Breast epithelium (tissue), 4 donors: ENCODE data around the gene NOB1. TPM values are rescaled to one million over a fixed set of nuclear protein-coding genes. Genes with fewer than 3 reads are reported as not detected.
A peak's percentile ranks its signal among the peaks of the same experiment; 100 is the strongest.
"Not testable (repeated sequence)": the region's sequence is repeated elsewhere in the genome, so short reads cannot be mapped to it uniquely, and the experiment has no call there.

ENCODE experiments used
- DNase-seq, 2 donors: peaks; one replicate each; pipeline ENCODE4 v3.0.0-alpha.2; 2019; ENCODE audit warnings: low spot score in 2 of 2
- H3K27ac ChIP-seq, 2 donors: fragments of 200-600 bp; sonication (generic) in 1 of 2; one replicate each; pipeline ENCODE4 v1.5.1; 2016 to 2019; ENCODE audit warnings: mild to moderate bottlenecking in 1 of 2
- H3K27me3 ChIP-seq, 2 donors: fragments of 200-600 bp; sonication (generic) in 1 of 2; one replicate each; pipeline versions ENCODE4 v1.5.1 to v1.6.0; 2017 to 2019; ENCODE audit warnings: control low read depth in 1 of 2, mild to moderate bottlenecking in 1 of 2
- H3K36me3 ChIP-seq: fragments of 200-600 bp; one replicate; pipeline ENCODE4 v1.5.1; 2019
- H3K4me1 ChIP-seq, 2 donors: fragments of 200-600 bp; sonication (generic); one replicate each; pipeline ENCODE4 v1.5.1; 2016 to 2019; ENCODE audit warnings: control low read depth in 1 of 2
- H3K4me3 ChIP-seq, 3 donors: fragments of 200-600 bp; sonication (generic); 1 replicate in 2 of 3; 2 replicates in 1 of 3; pipeline ENCODE4 v1.5.1; 2016 to 2019; ENCODE audit warnings: mild to moderate bottlenecking in 3 of 3, moderate library complexity in 2 of 3
- H3K9me3 ChIP-seq, 2 donors: fragments of 200-600 bp; sonication (generic) in 1 of 2; one replicate each; pipeline ENCODE4 v1.5.1; 2016 to 2019; ENCODE audit warnings: control low read depth in 1 of 2
- CTCF ChIP-seq, 3 donors: fragments of 450-650 bp; IDR thresholded peaks; one replicate each; pipeline ENCODE4 v1.5.1; 2016 to 2017; ENCODE audit warnings: antibody characterized with exemption in 3 of 3, mild to moderate bottlenecking in 3 of 3, moderate library complexity in 3 of 3
- POLR2A ChIP-seq: fragments of 450-650 bp; IDR thresholded peaks from one replicate; pipeline ENCODE4 v1.6.1; 2016; ENCODE audit warnings: antibody characterized with exemption, mild to moderate bottlenecking, moderate library complexity
- POLR2AphosphoS5 ChIP-seq, 3 donors: sonication (generic); formaldehyde crosslinking; IDR thresholded peaks; one replicate each; pipeline ENCODE4 v1.6.1; 2017; ENCODE audit warnings: antibody characterized with exemption in 3 of 3
- intact Hi-C: fragments of 100-400 bp; cut with DNase I; formaldehyde crosslinking; loops from one replicate; pipeline ENCODE4 v1.15.1; 2023; ENCODE audit warnings: low total_unique reads
- total RNA-seq, 3 donors: library from RNA; depleted of rRNA; stranded (reverse); fragments of >200 nt; gene quantifications; one replicate each; pipeline ENCODE4 v1.1.0, GENCODE V29; 2016

The NOB1 gene
- total RNA-seq, 3 donors from 2014 or later: 41.6 to 45.8 (median 41.8) TPM

GRCh38 chr16:69762814-69763598 is 8.3 kb upstream of the NOB1 start:
- TF ChIP-seq CTCF (IDR thresholded peaks at IDR 0.05) (no peak), POLR2AphosphoS5 (IDR thresholded peaks at IDR 0.05) (no peak), POLR2A (no peak)

GRCh38 chr16:69761983-69762813 is 7.5 kb upstream of the NOB1 start, which contains the start of gene WWP2:
WWP2 (plus strand) TSS chr16:69762332; CDS start chr16:69787011, 24,679 bp downstream.
- H3K36me3 ChIP-seq: no peaks in the 10 kb centered on the region
- peaks cover 0 to 5% of the 10 kb centered on the region in 2 donors for H3K4me1 ChIP-seq
- peak; percentile 72 to 77 for DNase-seq
- no peaks in the 10 kb centered on the region for H3K9me3 ChIP-seq
- no peaks in the 10 kb centered on the region for H3K27me3 ChIP-seq
- peak within 1 kb of the TSS; percentile 93 to 97 for H3K27ac ChIP-seq
- intact Hi-C loops: no loop called here
- peak within 1 kb of the TSS; percentile 89 to 95 (median 91) for H3K4me3 ChIP-seq
- TF ChIP-seq POLR2AphosphoS5 (IDR thresholded peaks at IDR 0.05) (peak; percentile 51 to 81 (median 60)), POLR2A (peak; percentile 53), CTCF (IDR thresholded peaks at IDR 0.05) (peak in 1 of 3 donors; percentile 23)

More at GRCh38 chr16:69762814-69763598, 8.3 kb upstream of the NOB1 start:
- DNase-seq: no peak
- peak overlapping the region; percentile 93 to 97 for H3K27ac ChIP-seq
- H3K36me3 ChIP-seq: no peaks in the 10 kb centered on the region
- peaks cover 0 to 5% of the 10 kb centered on the region in 2 donors for H3K4me1 ChIP-seq
- H3K4me3 ChIP-seq: peak overlapping the region; percentile 89 to 95 (median 91)
- H3K9me3 ChIP-seq: no peaks in the 10 kb centered on the region
- no peaks in the 10 kb centered on the region for H3K27me3 ChIP-seq
- intact Hi-C loops: no loop called here

GRCh38 chr16:69757375-69757774 is 2.6 kb upstream of the NOB1 start:
- H3K4me3 ChIP-seq, DNase-seq, H3K36me3 ChIP-seq, intact Hi-C loops, H3K9me3 ChIP-seq, H3K27me3 ChIP-seq, H3K27ac ChIP-seq: not testable (repeated sequence)
- H3K4me1 ChIP-seq: peaks cover 0 to 17% of the 10 kb centered on the region in 2 donors

- Histone ChIP-seq H3K36me3 (no peaks in the 10 kb centered on the region), H3K4me1 (peaks cover 0 to 15% of the 10 kb centered on the region in 2 donors), H3K27ac (no peak overlapping the region), H3K9me3 (no peaks in the 10 kb centered on the region), H3K27me3 (no peaks in the 10 kb centered on the region), H3K4me3 (no peak overlapping the region)
- intact Hi-C loops: no loop called here
- DNase-seq: no peak
- TF ChIP-seq POLR2A: no peak
- TF ChIP-seq POLR2AphosphoS5 (IDR thresholded peaks at IDR 0.05): no peak
- TF ChIP-seq CTCF (IDR thresholded peaks at IDR 0.05): no peak
These were observed 2.0 kb upstream of the NOB1 start for GRCh38 chr16:69756705-69757104.

GRCh38 chr16:69754143-69754468 is 620 bp downstream of the NOB1 start:
- peak overlapping the region; percentile 73 to 74 for H3K27ac ChIP-seq
- H3K27me3 ChIP-seq: no peaks in the 10 kb centered on the region
- H3K36me3 ChIP-seq: no peaks in the 10 kb centered on the region
- intact Hi-C loops: no loop called here
- peak overlapping the region; percentile 69 to 88 (median 86) for H3K4me3 ChIP-seq
- no peak for DNase-seq
- TF ChIP-seq POLR2A: no peak
- TF ChIP-seq POLR2AphosphoS5 (IDR thresholded peaks at IDR 0.05): no peak
- no peak for TF ChIP-seq CTCF (IDR thresholded peaks at IDR 0.05)
- H3K9me3 ChIP-seq: no peaks in the 10 kb centered on the region
- peaks cover 0 to 11% of the 10 kb centered on the region in 2 donors for H3K4me1 ChIP-seq
